PC-9 (cell line): ENCODE measurements around the gene TPK1. TPM values are rescaled to one million over a fixed set of nuclear protein-coding genes. Genes with fewer than 3 reads are reported as not detected.

Source experiments
- BruUV-seq: library from RNA; stranded (reverse); fragments of 400-500 nt; replicated peaks from 2 replicates; lab custom pipeline; 2021; lab: Mats Ljungman, UMichigan
- CTCF ChIA-PET: fragments of 300-600 bp; sonication (Branson Sonifier 250); formaldehyde crosslinking; loops from one replicate; lab custom pipeline; 2022; ENCODE audit warnings: antibody characterized with exemption; lab: Charles Lee
- POLR2A ChIA-PET: fragments of 300-600 bp; sonication (Branson Sonifier 250); formaldehyde crosslinking; loops from one replicate; lab custom pipeline; 2022; ENCODE audit warnings: antibody characterized with exemption; ENCODE audit not compliant: unreplicated experiment; lab: Charles Lee
- DNase-seq, 2 experiments: peaks; one replicate each; pipeline versions ENCODE4 v3.0.0 to v3.0.0-alpha.2; 2015 to 2022; ENCODE audit warnings: mixed read lengths in 1 of 2
- H2AFZ ChIP-seq: fragments of 200-600 bp; sonication (generic); 2 replicates; pipeline ENCODE4 v1.8.1; 2017; ENCODE audit warnings: antibody characterized with exemption
- H3F3A ChIP-seq: fragments of 200-600 bp; sonication (generic); 2 replicates; pipeline ENCODE4 v1.8.1; 2017; ENCODE audit warnings: antibody characterized with exemption, mild to moderate bottlenecking, low read depth; ENCODE audit not compliant: insufficient read depth
- H3K27ac ChIP-seq: fragments of 200-600 bp; sonication (generic); 2 replicates; pipeline ENCODE4 v1.6.1; 2016; ENCODE audit warnings: mixed run types
- H3K27me3 ChIP-seq: fragments of 200-600 bp; sonication (generic); 2 replicates; pipeline ENCODE4 v1.6.1; 2016; ENCODE audit warnings: low read depth, mixed run types; ENCODE audit not compliant: insufficient read depth
- H3K36me3 ChIP-seq: fragments of 200-600 bp; sonication (generic); 2 replicates; pipeline ENCODE4 v1.6.1; 2016; ENCODE audit warnings: low read depth, mixed run types
- H3K4me1 ChIP-seq: fragments of 200-600 bp; sonication (generic); replicated peaks from 2 replicates; pipeline ENCODE4 v1.6.1; 2016; ENCODE audit warnings: mixed run types; ENCODE audit not compliant: insufficient read depth
- H3K4me2 ChIP-seq: fragments of 200-600 bp; sonication (generic); 2 replicates; pipeline ENCODE4 v1.6.1; 2017; ENCODE audit warnings: mixed run types
- H3K4me3 ChIP-seq: fragments of 200-600 bp; sonication (generic); 2 replicates; pipeline ENCODE4 v1.6.1; 2016; ENCODE audit warnings: mixed run types
- H3K79me2 ChIP-seq: fragments of 200-600 bp; sonication (generic); 2 replicates; pipeline ENCODE4 v1.6.1; 2017; ENCODE audit warnings: low read depth, mixed run types
- H3K9me2 ChIP-seq: fragments of 200-600 bp; sonication (generic); 2 replicates; pipeline ENCODE4 v1.8.1; 2017; ENCODE audit warnings: mild to moderate bottlenecking; ENCODE audit not compliant: insufficient read depth
- H3K9me3 ChIP-seq: fragments of 200-600 bp; sonication (generic); 2 replicates; pipeline ENCODE4 v1.8.1; 2016; ENCODE audit warnings: low read depth; ENCODE audit not compliant: insufficient read depth
- H4K20me1 ChIP-seq: fragments of 200-600 bp; sonication (generic); 2 replicates; pipeline ENCODE4 v1.8.1; 2017; ENCODE audit not compliant: insufficient read depth
- EZH2 ChIP-seq: fragments of 200-600 bp; sonication (generic); IDR thresholded peaks from 2 replicates; pipeline ENCODE4 v1.8.0; 2017; ENCODE audit warnings: antibody characterized with exemption, low read depth
- intact Hi-C: fragments of 100-400 bp; cut with micrococcal nuclease; formaldehyde crosslinking; loops from one replicate; pipeline ENCODE4 v1.10.0; 2022; ENCODE audit not compliant: unreplicated experiment
- total RNA-seq: library from RNA; stranded (reverse); gene quantifications from 2 replicates; pipeline ENCODE4 v1.2.3, GENCODE V29; 2021
- TF ChIP-seq, protein P1 (sequence below): fragments of 200-600 bp; sonication (generic); conservative IDR thresholded peaks from 2 replicates; pipeline ENCODE4 v1.6.1; 2017; ENCODE audit warnings: mixed run types, antibody characterized with exemption, mild to moderate bottlenecking, moderate library complexity

Gene TPK1
- total RNA-seq, 1 experiment from 2014 or later: 0.90 TPM

DNA sequence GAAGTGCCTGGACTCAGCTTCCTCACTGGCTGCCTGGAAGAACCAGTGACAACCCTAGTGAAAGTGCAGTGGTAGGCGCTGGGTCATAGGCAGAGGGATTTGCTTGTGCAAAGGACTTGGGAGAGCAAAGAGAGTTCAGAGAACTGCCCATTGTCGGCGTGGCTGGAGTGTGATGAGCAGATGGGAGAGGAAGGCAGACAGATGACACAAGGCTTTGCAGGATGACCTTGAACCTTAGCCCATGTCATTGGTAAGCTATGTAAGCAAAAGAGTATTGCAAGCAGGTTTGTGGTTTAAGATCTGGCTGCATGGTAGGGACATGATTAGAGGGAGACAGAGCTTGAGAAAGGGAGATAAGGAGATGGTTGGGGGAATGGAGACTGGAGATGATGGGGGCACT lies 397.1 kb downstream of the TPK1 start:
- Histone ChIP-seq H3K4me1 (no peaks in the 10 kb centered on the region), H3K27ac (no peak overlapping the region), H3K27me3 (no peaks in the 10 kb centered on the region), H3K36me3 (no peaks in the 10 kb centered on the region), H4K20me1 (no peaks in the 10 kb centered on the region), H2AFZ (no peak overlapping the region), H3K79me2 (no peaks in the 10 kb centered on the region), H3K9me3 (no peaks in the 10 kb centered on the region), H3K4me3 (no peak overlapping the region), H3K9me2 (no peaks in the 10 kb centered on the region), H3F3A (no peaks in the 10 kb centered on the region), H3K4me2 (no peak overlapping the region)
- intact Hi-C loops: no loop called here
- CTCF ChIA-PET: no interaction called here
- no peak for TF ChIP-seq EZH2
- TF ChIP-seq, protein P1, sequence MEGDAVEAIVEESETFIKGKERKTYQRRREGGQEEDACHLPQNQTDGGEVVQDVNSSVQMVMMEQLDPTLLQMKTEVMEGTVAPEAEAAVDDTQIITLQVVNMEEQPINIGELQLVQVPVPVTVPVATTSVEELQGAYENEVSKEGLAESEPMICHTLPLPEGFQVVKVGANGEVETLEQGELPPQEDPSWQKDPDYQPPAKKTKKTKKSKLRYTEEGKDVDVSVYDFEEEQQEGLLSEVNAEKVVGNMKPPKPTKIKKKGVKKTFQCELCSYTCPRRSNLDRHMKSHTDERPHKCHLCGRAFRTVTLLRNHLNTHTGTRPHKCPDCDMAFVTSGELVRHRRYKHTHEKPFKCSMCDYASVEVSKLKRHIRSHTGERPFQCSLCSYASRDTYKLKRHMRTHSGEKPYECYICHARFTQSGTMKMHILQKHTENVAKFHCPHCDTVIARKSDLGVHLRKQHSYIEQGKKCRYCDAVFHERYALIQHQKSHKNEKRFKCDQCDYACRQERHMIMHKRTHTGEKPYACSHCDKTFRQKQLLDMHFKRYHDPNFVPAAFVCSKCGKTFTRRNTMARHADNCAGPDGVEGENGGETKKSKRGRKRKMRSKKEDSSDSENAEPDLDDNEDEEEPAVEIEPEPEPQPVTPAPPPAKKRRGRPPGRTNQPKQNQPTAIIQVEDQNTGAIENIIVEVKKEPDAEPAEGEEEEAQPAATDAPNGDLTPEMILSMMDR: no peak
- DNase-seq: no peak
- BruUV-seq: no TSS peak
- POLR2A ChIA-PET: no interaction called here

DNA sequence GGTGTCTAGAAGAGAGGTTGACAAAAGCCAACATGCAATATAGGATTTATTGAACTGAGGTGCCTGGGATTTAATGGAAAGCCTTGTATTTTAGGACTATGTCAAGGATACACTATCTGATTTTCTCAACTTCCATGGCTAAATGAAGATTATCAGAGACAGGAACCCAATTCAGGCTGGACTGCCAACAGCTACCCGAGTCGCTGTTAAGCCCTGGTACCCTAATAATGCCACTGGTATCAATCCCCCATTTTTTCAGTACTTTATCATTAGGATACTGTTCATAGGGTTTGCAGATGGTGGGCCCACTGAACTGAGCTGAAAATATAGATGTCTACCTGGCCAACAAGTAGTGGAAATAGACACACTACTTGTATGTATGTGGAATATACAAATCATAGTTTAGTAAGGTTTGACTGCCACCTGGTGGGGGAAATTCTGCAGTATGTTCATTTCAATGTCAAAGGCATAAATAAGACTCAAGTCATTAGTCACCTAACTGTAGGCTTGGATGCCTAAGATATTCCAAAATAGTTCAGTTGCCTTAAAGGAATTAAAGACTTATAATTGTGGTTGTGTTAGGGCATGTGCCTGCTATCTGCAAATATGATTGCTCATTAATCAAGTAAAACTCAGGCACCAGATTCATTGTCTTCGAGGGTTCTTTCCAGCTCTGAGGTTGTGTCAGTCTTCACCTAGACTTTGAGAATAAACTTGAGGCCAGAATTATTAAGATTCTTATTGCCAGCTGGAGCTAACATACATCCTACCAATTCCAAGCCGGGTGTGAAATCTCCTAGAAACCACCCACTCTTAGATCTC lies 398.3 kb downstream of the TPK1 start:
- ChIA-PET POLR2A (no interaction called here), CTCF (interaction anchor here (0.5 to 1.2 kb wide), 3 partner anchors 46 to 309 kb away, joined by 3 to 5 read pairs (median 4); no protein-coding TSS in a partner anchor)
- no TSS peak for BruUV-seq
- Histone ChIP-seq H3K4me2 (no peak overlapping the region), H3K27ac (no peak overlapping the region), H3K9me2 (no peaks in the 10 kb centered on the region), H3K4me1 (no peaks in the 10 kb centered on the region), H3K9me3 (no peaks in the 10 kb centered on the region), H3K79me2 (no peaks in the 10 kb centered on the region), H3K4me3 (no peak overlapping the region), H3F3A (no peaks in the 10 kb centered on the region), H2AFZ (no peak overlapping the region), H3K36me3 (no peaks in the 10 kb centered on the region), H3K27me3 (no peaks in the 10 kb centered on the region), H4K20me1 (no peaks in the 10 kb centered on the region)
- intact Hi-C loops: loop anchor here (1.0 kb wide), 1 partner anchor 45 kb away; no protein-coding TSS in a partner anchor
- TF ChIP-seq, protein P1: peak; percentile 88
- TF ChIP-seq EZH2: no peak
- peak; percentile 61 to 70 for DNase-seq

DNA sequence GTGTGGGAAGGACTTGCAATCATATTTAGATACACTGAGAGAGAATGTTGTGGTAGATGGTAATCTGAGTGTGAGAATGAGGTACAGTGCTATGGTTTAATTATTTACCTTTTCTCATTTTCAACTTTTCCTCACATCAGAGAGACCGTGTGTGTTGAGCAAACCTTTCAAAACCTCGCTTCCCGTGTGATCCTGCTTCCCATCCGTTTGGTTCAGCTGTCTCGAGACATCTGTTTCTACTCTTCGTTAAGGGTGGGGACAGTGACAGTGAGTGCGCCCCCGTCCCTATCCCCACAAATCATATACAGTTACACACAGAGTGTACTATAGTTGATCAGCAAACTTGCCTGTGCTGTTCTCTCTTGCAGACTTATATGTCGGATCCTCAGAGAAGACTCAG lies 399.4 kb downstream of the TPK1 start:
- ChIA-PET POLR2A (no interaction called here), CTCF (interaction anchor here (1.2 kb wide), 1 partner anchor 308 kb away, joined by 4 read pairs; no protein-coding TSS in a partner anchor)
- TF ChIP-seq EZH2: no peak
- TF ChIP-seq, protein P1: no peak

More for the DNA sequence above, 399.4 kb downstream of the TPK1 start:
- H4K20me1 ChIP-seq: no peaks in the 10 kb centered on the region
- no peaks in the 10 kb centered on the region for H3K9me2 ChIP-seq
- H2AFZ ChIP-seq: no peak overlapping the region
- DNase-seq: no peak
- H3K4me1 ChIP-seq: no peaks in the 10 kb centered on the region
- intact Hi-C loops: no loop called here
- no peaks in the 10 kb centered on the region for H3K79me2 ChIP-seq
- no peak overlapping the region for H3K4me3 ChIP-seq
- no peaks in the 10 kb centered on the region for H3K27me3 ChIP-seq
- no peaks in the 10 kb centered on the region for H3K36me3 ChIP-seq
- no TSS peak for BruUV-seq
- H3K4me2 ChIP-seq: no peak overlapping the region
- no peaks in the 10 kb centered on the region for H3K9me3 ChIP-seq
- H3K27ac ChIP-seq: no peak overlapping the region
- H3F3A ChIP-seq: no peaks in the 10 kb centered on the region
